H9 (cell line): ENCODE measurements around the gene TCEAL8. TPM values are rescaled to one million over a fixed set of nuclear protein-coding genes. Genes with fewer than 3 reads are reported as not detected.

ENCODE experiments used
- DNase-seq: peaks from one replicate; pipeline ENCODE4 v3.0.0-alpha.2; 2017
- H2AFZ ChIP-seq: one replicate; pipeline ENCODE4 v1.6.1; 2013; ENCODE audit warnings: mild to moderate bottlenecking, low read length, control low read depth, moderate library complexity
- H2AK5ac ChIP-seq: 2 replicates; pipeline ENCODE4 v1.6.1; 2013; ENCODE audit warnings: low read length, control low read depth, mixed read lengths; ENCODE audit not compliant: insufficient read length
- H2BK120ac ChIP-seq: one replicate; pipeline ENCODE4 v1.6.1; 2013; ENCODE audit warnings: low read depth, mild to moderate bottlenecking, low read length, control low read depth, inconsistent platforms; ENCODE audit not compliant: poor library complexity, severe bottlenecking
- H2BK12ac ChIP-seq: 2 replicates; pipeline ENCODE4 v1.6.1; 2013; ENCODE audit warnings: low read length, control low read depth, mixed read lengths, low read depth; ENCODE audit not compliant: insufficient read length
- H2BK15ac ChIP-seq: 2 replicates; pipeline ENCODE4 v1.6.1; 2013; ENCODE audit warnings: low read depth, low read length, control low read depth
- H2BK20ac ChIP-seq: one replicate; pipeline ENCODE4 v1.6.1; 2013; ENCODE audit warnings: low read depth, mild to moderate bottlenecking, low read length, control low read depth, inconsistent platforms; ENCODE audit not compliant: poor library complexity, severe bottlenecking
- H2BK5ac ChIP-seq: 2 replicates; pipeline ENCODE4 v1.6.1; 2013; ENCODE audit warnings: low read length, control low read depth, mixed read lengths; ENCODE audit not compliant: insufficient read length
- H3K14ac ChIP-seq: 2 replicates; pipeline ENCODE4 v1.6.1; 2013; ENCODE audit warnings: low read length, control low read depth; ENCODE audit not compliant: insufficient read depth
- H3K18ac ChIP-seq: 2 replicates; pipeline ENCODE4 v1.6.1; 2013; ENCODE audit warnings: low read depth, mild to moderate bottlenecking, mixed read lengths, low read length, control low read depth; ENCODE audit not compliant: insufficient read length
- H3K23ac ChIP-seq: 2 replicates; pipeline ENCODE4 v1.6.1; 2013; ENCODE audit warnings: low read length, control low read depth, mixed read lengths, low read depth; ENCODE audit not compliant: insufficient read length
- H3K23me2 ChIP-seq: 2 replicates; pipeline ENCODE4 v1.6.1; 2013; ENCODE audit warnings: low read depth, mild to moderate bottlenecking, mixed read lengths, low read length, control low read depth; ENCODE audit not compliant: insufficient read length, poor library complexity, severe bottlenecking
- H3K27ac ChIP-seq: 2 replicates; pipeline ENCODE4 v1.5.1; 2013; ENCODE audit warnings: low read length, control low read depth, mixed read lengths, low read depth; ENCODE audit not compliant: insufficient read length
- H3K27me3 ChIP-seq: 2 replicates; pipeline ENCODE4 v1.6.1; 2013; ENCODE audit warnings: low read length, control low read depth, inconsistent platforms; ENCODE audit not compliant: insufficient read depth
- H3K4ac ChIP-seq: 2 replicates; pipeline ENCODE4 v1.6.1; 2013; ENCODE audit warnings: low read depth, mild to moderate bottlenecking, control low read depth, inconsistent platforms, low read length, moderate library complexity
- H3K4me1 ChIP-seq: 2 replicates; pipeline ENCODE4 v1.6.1; 2013; ENCODE audit warnings: low read length, control low read depth, inconsistent platforms; ENCODE audit not compliant: insufficient read depth
- H3K4me2 ChIP-seq: 2 replicates; pipeline ENCODE4 v1.6.1; 2013; ENCODE audit warnings: low read length, control low read depth, mixed read lengths; ENCODE audit not compliant: insufficient read length, insufficient read depth
- H3K56ac ChIP-seq: 2 replicates; pipeline ENCODE4 v1.6.1; 2013; ENCODE audit warnings: low read depth, mild to moderate bottlenecking, mixed read lengths, low read length, control low read depth; ENCODE audit not compliant: insufficient read length
- H3K79me1 ChIP-seq: 2 replicates; pipeline ENCODE4 v1.6.1; 2013; ENCODE audit warnings: low read depth, mild to moderate bottlenecking, moderate library complexity, low read length, control low read depth, inconsistent platforms; ENCODE audit not compliant: insufficient read depth, poor library complexity, severe bottlenecking
- H3K79me2 ChIP-seq: 2 replicates; pipeline ENCODE4 v1.6.1; 2013; ENCODE audit warnings: low read length, control low read depth, inconsistent platforms; ENCODE audit not compliant: insufficient read depth
- H3K9ac ChIP-seq: 2 replicates; pipeline ENCODE4 v1.6.1; 2013; ENCODE audit warnings: low read length, control low read depth, mixed read lengths; ENCODE audit not compliant: insufficient read length; ENCODE audit errors: extremely low read depth
- H3K9me3 ChIP-seq: one replicate; pipeline ENCODE4 v1.6.1; 2013; ENCODE audit warnings: low read depth, low read length, inconsistent platforms; ENCODE audit not compliant: control insufficient read depth
- H3T11ph ChIP-seq: one replicate; pipeline ENCODE4 v1.6.1; 2013; ENCODE audit warnings: mild to moderate bottlenecking, low read length, control low read depth, inconsistent platforms
- H4K20me1 ChIP-seq: one replicate; pipeline ENCODE4 v1.6.1; 2013; ENCODE audit not compliant: control insufficient read depth, insufficient read length, insufficient read depth
- H4K5ac ChIP-seq: 2 replicates; pipeline ENCODE4 v1.6.1; 2013; ENCODE audit warnings: low read depth, mild to moderate bottlenecking, mixed read lengths, low read length, control low read depth; ENCODE audit not compliant: insufficient read length
- H4K8ac ChIP-seq: replicated peaks from 2 replicates; pipeline ENCODE4 v1.6.1; 2013; ENCODE audit warnings: low read length, control low read depth, mixed read lengths, low read depth; ENCODE audit not compliant: insufficient read length
- H4K91ac ChIP-seq: 2 replicates; pipeline ENCODE4 v1.6.1; 2013; ENCODE audit warnings: low read depth, mild to moderate bottlenecking, moderate library complexity, mixed read lengths, low read length, control low read depth; ENCODE audit not compliant: insufficient read length
- H3K27ac Mint-ChIP-seq, 3 experiments: 2 replicates in 2 of 3; 3 replicates in 1 of 3; pipeline ENCODE4 v1.8.0; 2020 to 2021; ENCODE audit warnings: mixed read lengths in 3 of 3, mild to moderate bottlenecking in 1 of 3, moderate library complexity in 1 of 3
- H3K27me3 Mint-ChIP-seq: 2 replicates; pipeline ENCODE4 v1.8.0; 2021; ENCODE audit warnings: low read depth, mild to moderate bottlenecking, moderate library complexity, mixed read lengths
- H3K36me3 Mint-ChIP-seq, 3 experiments: 2 replicates in 2 of 3; 3 replicates in 1 of 3; pipeline ENCODE4 v1.8.0; 2020 to 2021; ENCODE audit warnings: low read depth in 3 of 3, mixed read lengths in 3 of 3; ENCODE audit not compliant: insufficient read depth in 1 of 3
- H3K4me1 Mint-ChIP-seq, 2 experiments: 2 replicates each; pipeline ENCODE4 v1.8.0; 2020; ENCODE audit warnings: mixed read lengths in 2 of 2
- H3K4me3 Mint-ChIP-seq, 2 experiments: 2 replicates in 1 of 2; 3 replicates in 1 of 2; pipeline ENCODE4 v1.8.0; 2020 to 2021; ENCODE audit warnings: mild to moderate bottlenecking in 2 of 2, mixed read lengths in 2 of 2, moderate library complexity in 1 of 2
- H3K9me3 Mint-ChIP-seq, 2 experiments: 2 replicates in 1 of 2; 3 replicates in 1 of 2; pipeline ENCODE4 v1.8.0; 2020; ENCODE audit warnings: mild to moderate bottlenecking in 2 of 2, mixed read lengths in 2 of 2, moderate library complexity in 1 of 2
- CTCF ChIP-seq: fragments of 200-600 bp; sonication (generic); conservative IDR thresholded peaks from 3 replicates; pipeline ENCODE4 v1.8.0; 2021; ENCODE audit warnings: antibody characterized with exemption, mild to moderate bottlenecking
- WGBS: extraction: QIAGEN DNeasy Blood & Tissue Kit; methylation state at CpG from one replicate; pipeline ENCODE4 v1.1.7; 2013; ENCODE audit warnings: missing lambda C conversion rate, low lambda C conversion rate, mixed read lengths; ENCODE audit not compliant: insufficient read length; ENCODE audit errors: extremely low coverage; 5-methylcytosine and 5-hydroxymethylcytosine counted together
- total RNA-seq: library from RNA; stranded (reverse); gene quantifications from 2 replicates; pipeline ENCODE4 v1.2.1, GENCODE V29; 2021

Gene TCEAL8
- total RNA-seq, 1 experiment from 2014 or later = 78.1 TPM

- peaks cover 4% of the 10 kb centered on the region for H3K23me2 ChIP-seq
- no peaks in the 10 kb centered on the region; the same call in 1 of the 2 replicates for H3K4me1 ChIP-seq
- H2BK12ac ChIP-seq = no peak overlapping the region
- H2BK120ac ChIP-seq = no peak overlapping the region
- H3K18ac ChIP-seq = no peak overlapping the region
- no peak overlapping the region for H3T11ph ChIP-seq
- no peak overlapping the region for H2AFZ ChIP-seq
- DNase-seq = no peak
- H2BK15ac ChIP-seq = no peak overlapping the region
- WGBS = no CpG with 5 or more reads among the region's 8 CpGs
- no peak overlapping the region for H3K4ac ChIP-seq
- no peaks in the 10 kb centered on the region for H3K27me3 ChIP-seq
- H3K9ac ChIP-seq = no peak overlapping the region
- TF ChIP-seq CTCF = no peak
- H4K91ac ChIP-seq = no peak overlapping the region
- no peak overlapping the region for H3K23ac ChIP-seq
- H3K79me2 ChIP-seq = no peaks in the 10 kb centered on the region
- Mint-ChIP-seq H3K9me3 (peaks cover 5 to 80% of the 10 kb centered on the region in 2 experiments), H3K4me3 (no peak overlapping the region), H3K27me3 (no peaks in the 10 kb centered on the region), H3K27ac (no peak overlapping the region), H3K4me1 (peaks cover 2 to 14% of the 10 kb centered on the region in 2 experiments), H3K36me3 (peaks cover 10 to 20% (median 19%) of the 10 kb centered on the region in 3 experiments)
- no peak overlapping the region for H4K5ac ChIP-seq
- H3K4me2 ChIP-seq = no peak overlapping the region
- H3K9me3 ChIP-seq = no peaks in the 10 kb centered on the region
- no peak overlapping the region for H3K14ac ChIP-seq
- no peak overlapping the region for H4K8ac ChIP-seq
- H2AK5ac ChIP-seq = no peak overlapping the region
- no peak overlapping the region for H2BK20ac ChIP-seq
- no peak overlapping the region for H2BK5ac ChIP-seq
- no peaks in the 10 kb centered on the region for H4K20me1 ChIP-seq
- H3K79me1 ChIP-seq = no peaks in the 10 kb centered on the region
- H3K56ac ChIP-seq = no peak overlapping the region
- no peak overlapping the region for H3K27ac ChIP-seq
These were observed 42.1 kb downstream of the TCEAL8 start for GRCh38 chrX:103212749-103213457.
